Activated T-helper 9 cell treated with anti-CD3 and anti-CD28 coated beads, Interleukin-2, amount 50 U/mL, for 16 hours (primary cell): Measurements from ENCODE around the gene LRP6.

ENCODE experiments used
- DNase-seq: peaks from one replicate; pipeline ENCODE4 v3.0.0-alpha.2; 2020; ENCODE audit warnings: low read depth

LRP6 gene

GRCh38 chr12:12072064-12072760 is 194.6 kb downstream of the LRP6 start:
- peak; percentile 15 for DNase-seq

- DNase-seq = no peak
Measured at GRCh38 chr12:12070674-12071656, 195.9 kb downstream of the LRP6 start, which contains the start of gene BCL2L14. Gene BCL2L14, plus strand, starts transcription at chr12:12070939. Its CDS starts 8,367 bp downstream, at chr12:12079306.

- no peak for DNase-seq
Measured at GRCh38 chr12:12069821-12070548, 196.9 kb downstream of the LRP6 start.

GRCh38 chr12:12068751-12069150 is 198.1 kb downstream of the LRP6 start:
- DNase-seq = no peak
